Uterus (tissue), 4 donors: ENCODE data around the gene PRADC1. TPM values are rescaled to one million over a fixed set of nuclear protein-coding genes. Genes with fewer than 3 reads are reported as not detected.

ENCODE experiments used
- DNase-seq, 2 donors: peaks; one replicate each; pipeline ENCODE4 v3.0.0-alpha.2; 2019 to 2020
- H3K27ac ChIP-seq, 2 donors: fragments of 200-600 bp; sonication (generic); 1 replicate in 1 of 2; 2 replicates in 1 of 2; pipeline ENCODE4 v1.5.1; 2016 to 2018
- H3K27me3 ChIP-seq, 2 donors: fragments of 200-600 bp; sonication (generic); one replicate each; pipeline ENCODE4 v1.5.1; 2018 to 2019; ENCODE audit warnings: control low read depth in 1 of 2
- H3K36me3 ChIP-seq, 2 donors: fragments of 200-600 bp; sonication (generic); one replicate each; pipeline ENCODE4 v1.5.1; 2019; ENCODE audit warnings: control low read depth in 1 of 2
- H3K4me1 ChIP-seq, 2 donors: fragments of 200-600 bp; sonication (generic); one replicate each; pipeline ENCODE4 v1.5.1; 2018 to 2019; ENCODE audit warnings: control low read depth in 1 of 2
- H3K4me3 ChIP-seq, 2 donors: fragments of 200-600 bp; sonication (generic); 1 replicate in 1 of 2; 2 replicates in 1 of 2; pipeline ENCODE4 v1.5.1; 2018 to 2019; ENCODE audit warnings: mild to moderate bottlenecking in 1 of 2
- H3K9me3 ChIP-seq, 2 donors: fragments of 200-600 bp; sonication (generic); one replicate each; pipeline ENCODE4 v1.5.1; 2019; ENCODE audit warnings: control low read depth in 1 of 2
- POLR2A ChIP-seq, 2 donors: fragments of 450-650 bp; IDR thresholded peaks; one replicate each; pipeline ENCODE4 v1.6.1; 2016; ENCODE audit warnings: antibody characterized with exemption in 2 of 2, mild to moderate bottlenecking in 1 of 2, moderate library complexity in 1 of 2
- intact Hi-C: fragments of 100-400 bp; cut with DNase I; formaldehyde crosslinking; loops from one replicate; pipeline ENCODE4 v1.15.1; 2023; ENCODE audit warnings: low total_unique reads
- total RNA-seq, 4 donors: library from RNA; depleted of rRNA in 3 of 4; stranded (reverse); fragments of >200 nt in 3 of 4; gene quantifications; one replicate each; pipeline versions ENCODE4 v1.1.0 to v1.2.4, GENCODE V29; 2014 to 2023
- TF ChIP-seq, protein P1 (sequence below), 4 experiments: fragments of 200-600 bp in 2 of 4; fragments of 450-650 bp in 2 of 4; sonication (generic) in 2 of 4; IDR thresholded peaks; one replicate each; pipeline ENCODE4 v1.5.1; 2016 to 2019; ENCODE audit warnings: antibody characterized with exemption in 4 of 4, mild to moderate bottlenecking in 2 of 4, moderate library complexity in 1 of 4
- donor health status: DM: yes; HTN: yes; CAD: no.

Gene PRADC1
- total RNA-seq, 4 donors from 2014 or later: 2.3 to 11.8 (median 9.8) TPM

DNA sequence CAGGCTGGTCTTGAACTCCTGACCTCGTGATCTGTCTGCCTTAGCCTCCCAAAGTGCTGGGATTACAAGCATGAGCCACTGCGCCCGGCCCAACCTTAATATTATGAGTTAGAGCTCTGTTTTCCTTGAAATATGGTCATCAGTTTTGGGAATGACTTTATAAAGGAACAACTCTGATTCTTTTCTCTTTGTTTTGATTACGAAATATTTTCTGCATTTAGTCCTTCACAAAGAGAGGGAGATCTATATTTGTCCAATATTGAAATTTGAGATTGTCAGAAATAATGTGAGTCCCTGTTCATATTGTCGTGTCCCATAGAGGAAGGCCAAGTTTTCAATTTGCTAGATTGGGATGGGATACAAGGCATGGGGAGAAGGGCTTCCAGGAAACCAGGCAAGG lies 15.9 kb downstream of the PRADC1 start:
- Histone ChIP-seq H3K27ac (no peak overlapping the region), H3K4me3 (no peak overlapping the region), H3K4me1 (no peaks in the 10 kb centered on the region), H3K27me3 (no peaks in the 10 kb centered on the region), H3K36me3 (no peaks in the 10 kb centered on the region), H3K9me3 (no peaks in the 10 kb centered on the region)
- TF ChIP-seq, protein P1, sequence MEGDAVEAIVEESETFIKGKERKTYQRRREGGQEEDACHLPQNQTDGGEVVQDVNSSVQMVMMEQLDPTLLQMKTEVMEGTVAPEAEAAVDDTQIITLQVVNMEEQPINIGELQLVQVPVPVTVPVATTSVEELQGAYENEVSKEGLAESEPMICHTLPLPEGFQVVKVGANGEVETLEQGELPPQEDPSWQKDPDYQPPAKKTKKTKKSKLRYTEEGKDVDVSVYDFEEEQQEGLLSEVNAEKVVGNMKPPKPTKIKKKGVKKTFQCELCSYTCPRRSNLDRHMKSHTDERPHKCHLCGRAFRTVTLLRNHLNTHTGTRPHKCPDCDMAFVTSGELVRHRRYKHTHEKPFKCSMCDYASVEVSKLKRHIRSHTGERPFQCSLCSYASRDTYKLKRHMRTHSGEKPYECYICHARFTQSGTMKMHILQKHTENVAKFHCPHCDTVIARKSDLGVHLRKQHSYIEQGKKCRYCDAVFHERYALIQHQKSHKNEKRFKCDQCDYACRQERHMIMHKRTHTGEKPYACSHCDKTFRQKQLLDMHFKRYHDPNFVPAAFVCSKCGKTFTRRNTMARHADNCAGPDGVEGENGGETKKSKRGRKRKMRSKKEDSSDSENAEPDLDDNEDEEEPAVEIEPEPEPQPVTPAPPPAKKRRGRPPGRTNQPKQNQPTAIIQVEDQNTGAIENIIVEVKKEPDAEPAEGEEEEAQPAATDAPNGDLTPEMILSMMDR (IDR thresholded peaks at IDR 0.05): no peak
- no peak for TF ChIP-seq POLR2A (IDR thresholded peaks at IDR 0.05)
- no peak for DNase-seq
- intact Hi-C loops: no loop called here

DNA sequence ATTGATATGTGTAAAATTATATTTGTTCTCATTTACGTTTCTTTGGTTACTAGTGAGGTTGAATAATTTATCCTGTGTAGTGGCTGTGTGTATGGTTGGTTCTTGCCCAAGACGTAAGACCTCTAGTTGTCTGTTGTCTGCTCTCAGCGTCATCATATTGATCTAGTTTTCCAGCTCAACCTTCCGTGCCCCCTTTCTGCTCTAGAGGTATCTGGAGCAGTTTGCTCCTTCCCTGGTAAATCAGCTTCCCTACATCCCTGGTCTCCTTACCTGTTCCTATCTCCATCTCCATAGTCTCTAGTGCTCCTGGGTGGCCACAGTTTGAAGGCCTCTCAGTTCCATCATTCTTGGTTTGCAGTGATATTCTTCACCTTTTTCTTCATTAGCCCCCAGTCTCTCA lies 17.8 kb downstream of the PRADC1 start:
- no peaks in the 10 kb centered on the region for H3K9me3 ChIP-seq
- no peak for DNase-seq
- peak overlapping the region in 1 of 2 donors; percentile 72 for H3K4me3 ChIP-seq
- no peaks in the 10 kb centered on the region for H3K27me3 ChIP-seq
- no peak for TF ChIP-seq POLR2A (IDR thresholded peaks at IDR 0.05)
- TF ChIP-seq, protein P1 (IDR thresholded peaks at IDR 0.05): no peak
- intact Hi-C loops: no loop called here
- H3K36me3 ChIP-seq: no peaks in the 10 kb centered on the region
- no peak overlapping the region for H3K27ac ChIP-seq
- H3K4me1 ChIP-seq: no peaks in the 10 kb centered on the region

DNA sequence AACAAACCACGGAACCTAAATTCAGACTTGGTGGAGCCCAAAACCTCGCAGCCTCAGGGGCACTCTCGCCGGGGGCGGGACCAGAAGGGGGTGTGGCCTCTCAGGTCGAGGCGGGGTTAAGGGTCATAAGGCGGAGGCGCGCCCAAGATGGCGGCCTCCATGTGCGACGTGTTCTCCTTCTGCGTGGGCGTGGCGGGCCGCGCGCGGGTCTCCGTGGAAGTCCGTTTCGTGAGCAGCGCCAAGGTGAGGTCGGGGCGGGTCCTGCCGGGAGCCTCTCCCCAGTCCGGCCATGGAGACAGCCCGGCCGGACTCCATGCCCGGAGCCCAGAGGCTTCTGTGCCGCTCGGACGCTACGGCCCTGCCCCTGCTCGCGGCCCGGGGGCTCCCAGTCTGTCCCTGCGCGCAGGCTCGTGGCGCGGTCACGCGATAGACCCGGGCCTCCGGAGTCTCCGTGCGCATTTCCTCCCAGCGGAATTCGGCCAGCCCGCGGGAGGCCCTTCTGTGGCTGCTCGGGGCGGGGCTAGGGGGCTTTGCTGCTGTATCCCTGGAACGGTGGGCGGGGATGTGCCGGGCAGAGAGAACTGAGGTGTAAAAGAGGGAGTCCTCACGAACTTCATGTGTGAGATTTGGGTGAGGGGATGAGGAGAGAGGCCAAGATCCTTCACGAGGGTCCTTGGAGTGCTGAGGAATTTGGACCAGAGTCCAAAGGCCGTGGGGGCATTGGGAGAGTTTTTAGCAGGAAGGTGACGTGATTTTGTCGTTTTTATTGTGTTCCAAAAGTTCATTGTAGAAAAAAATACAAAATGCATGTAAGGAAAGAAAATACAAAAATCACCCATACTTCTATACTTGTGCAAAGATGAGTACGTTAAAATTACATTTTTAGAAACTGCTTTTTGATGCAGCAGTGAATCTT lies 18.7 kb downstream of the PRADC1 start, which contains the start of gene SMYD5:
Gene SMYD5 (plus strand): TSS at position 126 of the 916 bp plus-strand sequence. CDS start 22 bp downstream, at position 148.
- Histone ChIP-seq H3K36me3 (no peaks in the 10 kb centered on the region), H3K9me3 (no peaks in the 10 kb centered on the region), H3K4me1 (no peaks in the 10 kb centered on the region), H3K4me3 (peak within 1 kb of the TSS; percentile 72 to 87), H3K27ac (peak within 1 kb of the TSS; percentile 62 to 75), H3K27me3 (no peaks in the 10 kb centered on the region)
- intact Hi-C loops: no loop called here
- peak; percentile 83 to 89 for DNase-seq
- TF ChIP-seq, protein P1 (IDR thresholded peaks at IDR 0.05): no peak
- peak; percentile 27 to 54 for TF ChIP-seq POLR2A (IDR thresholded peaks at IDR 0.05)

GRCh38 chr2:73212448-73213176 lies 20.4 kb downstream of the PRADC1 start:
- H3K36me3 ChIP-seq: no peaks in the 10 kb centered on the region
- no peak overlapping the region for H3K27ac ChIP-seq
- DNase-seq: peak; percentile 42 to 56
- no peaks in the 10 kb centered on the region for H3K4me1 ChIP-seq
- H3K4me3 ChIP-seq: no peak overlapping the region
- intact Hi-C loops: no loop called here
- no peaks in the 10 kb centered on the region for H3K9me3 ChIP-seq
- no peaks in the 10 kb centered on the region for H3K27me3 ChIP-seq
- TF ChIP-seq POLR2A (IDR thresholded peaks at IDR 0.05): no peak
- TF ChIP-seq, protein P1 (IDR thresholded peaks at IDR 0.05): peak; percentile 67 to 84 (median 74)

GRCh38 chr2:73212098-73212447 lies 21.0 kb downstream of the PRADC1 start:
- intact Hi-C loops: no loop called here
- Histone ChIP-seq H3K4me1 (no peaks in the 10 kb centered on the region), H3K27ac (no peak overlapping the region), H3K4me3 (no peak overlapping the region), H3K36me3 (no peaks in the 10 kb centered on the region), H3K9me3 (no peaks in the 10 kb centered on the region), H3K27me3 (no peaks in the 10 kb centered on the region)
- no peak for TF ChIP-seq POLR2A (IDR thresholded peaks at IDR 0.05)
- TF ChIP-seq, protein P1 (IDR thresholded peaks at IDR 0.05): no peak
- DNase-seq: no peak
